CD4-positive, alpha-beta T cell treated with Interleukin-6 for 4 hours (primary cell): ENCODE measurements around the gene BHMT.

ENCODE experiments used
- DNase-seq: peaks from one replicate; pipeline ENCODE4 v3.0.0-alpha.2; 2020; ENCODE audit warnings: mixed read lengths

BHMT gene, protein sequence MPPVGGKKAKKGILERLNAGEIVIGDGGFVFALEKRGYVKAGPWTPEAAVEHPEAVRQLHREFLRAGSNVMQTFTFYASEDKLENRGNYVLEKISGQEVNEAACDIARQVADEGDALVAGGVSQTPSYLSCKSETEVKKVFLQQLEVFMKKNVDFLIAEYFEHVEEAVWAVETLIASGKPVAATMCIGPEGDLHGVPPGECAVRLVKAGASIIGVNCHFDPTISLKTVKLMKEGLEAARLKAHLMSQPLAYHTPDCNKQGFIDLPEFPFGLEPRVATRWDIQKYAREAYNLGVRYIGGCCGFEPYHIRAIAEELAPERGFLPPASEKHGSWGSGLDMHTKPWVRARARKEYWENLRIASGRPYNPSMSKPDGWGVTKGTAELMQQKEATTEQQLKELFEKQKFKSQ

DNA sequence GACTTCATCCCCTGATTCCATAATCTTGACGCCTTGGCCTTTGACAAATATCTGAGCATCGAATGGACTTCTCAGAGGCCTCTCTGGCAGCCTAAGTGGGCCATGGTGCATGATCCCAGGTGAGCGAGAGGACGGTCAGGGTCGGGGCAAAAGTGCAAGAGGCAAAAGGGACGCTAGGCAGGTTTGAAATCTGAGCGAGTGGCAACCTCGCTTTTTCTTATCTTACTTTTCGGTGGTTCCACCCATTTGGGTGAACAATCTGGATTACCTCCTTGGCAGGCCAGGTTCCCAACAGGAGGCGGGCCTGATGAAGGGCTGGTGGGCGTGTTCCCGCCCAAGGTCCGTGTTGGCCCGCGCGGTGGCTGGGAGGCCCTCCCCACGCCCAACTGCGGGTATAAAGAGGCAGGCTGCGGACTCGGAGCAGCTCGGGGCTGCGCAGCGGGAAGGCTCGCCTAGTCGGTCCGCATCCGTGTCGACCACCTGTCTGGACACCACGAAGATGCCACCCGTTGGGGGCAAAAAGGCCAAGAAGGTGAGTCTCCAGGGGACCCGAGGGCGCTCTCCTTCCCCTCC is at the start of gene BHMT:
TSS of gene BHMT (plus strand) at position 423 of the 573 bp plus-strand sequence. CDS start at position 500, 77 bp downstream.
- DNase-seq = no peak

DNA sequence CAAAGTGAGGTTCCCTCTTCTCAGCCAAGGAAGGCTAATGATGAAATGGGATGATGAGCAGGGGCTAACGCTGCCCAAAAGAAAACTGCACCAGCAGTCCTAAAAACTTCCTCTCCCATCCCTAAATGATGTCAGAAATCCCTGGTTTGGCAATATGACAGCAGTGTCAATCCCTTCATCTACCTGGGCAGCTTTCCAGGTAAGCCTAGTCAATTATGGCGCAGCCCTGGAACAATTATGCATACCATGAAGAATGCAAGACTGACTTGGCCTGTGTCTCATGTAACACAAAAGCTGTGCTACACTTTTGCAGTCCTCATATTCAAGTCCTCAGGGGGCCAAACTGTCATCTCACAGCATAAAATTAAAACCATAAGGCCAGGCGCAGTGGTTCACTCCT is 49.2 kb upstream of the BHMT start:
- DNase-seq = no peak

DNA sequence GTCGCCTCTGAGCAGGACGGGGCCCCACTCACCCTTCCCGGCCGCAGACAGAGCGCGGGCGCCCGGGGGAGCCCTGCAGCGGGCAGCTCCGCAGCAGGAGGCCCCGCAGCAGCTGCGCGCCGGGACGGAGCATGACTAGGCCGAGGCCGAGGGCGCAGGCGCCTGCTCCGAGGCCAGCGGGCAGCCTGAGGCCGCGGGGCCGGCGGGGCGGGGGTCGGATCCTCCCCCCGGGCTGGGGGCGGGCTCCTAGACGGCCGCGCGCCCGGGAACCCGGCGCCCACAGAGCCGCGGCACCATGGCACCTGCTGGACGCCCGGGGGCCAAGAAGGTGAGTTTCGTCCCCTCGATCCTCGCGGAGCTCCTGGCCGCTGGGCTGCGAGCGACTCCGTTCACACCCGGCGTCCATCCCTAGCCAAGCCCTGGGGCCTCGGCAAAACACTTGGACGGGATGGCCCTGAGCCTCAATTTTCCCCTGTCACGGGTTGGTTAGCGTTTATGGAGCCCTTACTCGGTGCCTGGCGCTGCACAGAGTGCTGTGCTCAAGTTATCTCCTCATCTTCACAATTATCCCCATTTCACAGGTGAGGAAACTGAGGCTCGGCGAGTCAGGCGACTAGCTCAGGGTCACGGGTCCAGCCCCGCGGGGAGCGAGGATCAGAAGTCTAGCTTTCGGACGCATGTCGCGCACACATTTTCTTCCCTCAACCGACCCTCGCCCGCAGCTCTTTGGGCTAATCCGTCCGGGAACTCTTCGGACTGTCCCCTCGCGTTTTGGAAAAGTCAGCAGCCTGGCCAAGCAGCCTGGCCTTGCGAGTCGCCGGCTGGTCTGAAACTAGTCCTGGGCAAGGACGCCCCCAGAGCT is 41.9 kb upstream of the BHMT start, which contains the start of the genes BHMT2 and DMGDH:
TSS of gene BHMT2 (plus strand) at position 280 of the 862 bp plus-strand sequence. CDS start at position 296, 16 bp downstream.
TSS of gene DMGDH (minus strand) at position 187 of the 862 bp plus-strand sequence. CDS start at position 133, 54 bp downstream.
- no peak for DNase-seq

DNA sequence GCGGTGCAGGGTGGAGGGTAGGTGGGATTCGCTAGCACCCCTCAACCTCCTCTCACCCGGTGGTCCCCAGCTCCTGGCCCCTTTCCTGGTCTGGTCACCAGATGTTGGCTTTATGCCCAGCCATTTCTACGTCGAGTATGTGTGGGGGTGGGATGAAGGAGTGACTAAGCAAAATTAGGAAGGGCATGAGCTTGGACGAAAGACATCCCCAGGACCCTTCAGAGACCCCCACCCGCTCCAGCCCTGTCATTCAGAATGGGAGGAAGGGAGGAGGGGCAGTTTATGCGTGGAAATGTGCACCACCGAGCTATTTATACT is 41.3 kb upstream of the BHMT start:
- DNase-seq = no peak

DNA sequence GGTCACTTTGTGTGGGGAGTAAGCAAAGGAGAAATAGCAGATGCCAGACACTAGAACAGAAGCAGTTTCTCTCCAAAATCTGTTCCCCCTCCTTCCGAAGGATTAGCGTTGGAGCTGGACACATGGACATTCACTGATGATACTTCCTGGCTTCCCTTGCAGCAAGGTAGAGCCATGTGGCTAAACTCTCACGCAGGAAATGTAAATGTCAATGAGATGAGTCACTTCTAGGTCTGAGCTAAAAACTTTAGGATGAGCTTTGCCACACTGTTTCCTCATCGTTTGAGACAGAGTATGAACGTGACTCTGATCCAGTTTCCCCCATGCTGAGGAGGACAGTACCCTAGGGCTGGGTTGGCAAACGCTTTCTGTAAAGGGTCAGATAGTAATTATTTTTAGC is 37.0 kb upstream of the BHMT start:
- no peak for DNase-seq

DNA sequence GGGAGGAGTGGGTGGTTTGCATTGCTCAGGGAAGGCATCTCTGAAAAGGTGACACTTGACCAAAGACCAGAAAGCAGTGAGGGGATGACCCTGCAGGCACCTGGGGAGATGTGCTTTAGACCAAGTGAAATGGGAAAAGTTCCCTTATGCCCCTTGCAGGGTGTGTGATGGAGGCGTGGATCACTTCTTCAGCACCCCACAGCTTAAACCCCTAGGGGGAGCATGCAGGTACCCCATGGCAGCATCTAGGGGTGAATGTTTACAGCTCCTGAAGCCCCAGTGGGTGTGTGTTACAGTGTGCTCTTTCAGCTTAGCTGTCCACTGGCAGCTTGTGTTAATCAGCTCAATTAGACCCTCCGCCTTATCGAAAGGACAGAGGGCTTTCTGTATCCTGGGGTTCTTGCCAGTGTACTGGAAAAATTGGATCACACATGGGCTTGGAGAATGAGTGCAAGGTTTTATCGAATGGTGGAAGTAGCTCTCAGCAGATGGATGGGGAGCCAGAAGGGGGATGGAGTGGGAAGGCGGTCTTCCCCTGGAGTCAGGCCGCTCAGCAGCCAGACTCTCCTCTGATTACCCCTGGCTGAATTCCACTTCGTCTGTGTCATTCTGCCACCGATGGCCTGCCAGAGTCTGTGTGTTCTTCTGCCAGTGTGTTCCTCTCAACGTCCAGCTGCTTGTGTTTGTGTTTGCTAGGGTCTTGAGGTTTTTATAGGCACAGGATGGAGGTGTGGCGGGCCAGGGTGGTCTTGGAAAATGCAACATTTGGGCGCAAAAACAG is 35.8 kb upstream of the BHMT start:
- no peak for DNase-seq

DNA sequence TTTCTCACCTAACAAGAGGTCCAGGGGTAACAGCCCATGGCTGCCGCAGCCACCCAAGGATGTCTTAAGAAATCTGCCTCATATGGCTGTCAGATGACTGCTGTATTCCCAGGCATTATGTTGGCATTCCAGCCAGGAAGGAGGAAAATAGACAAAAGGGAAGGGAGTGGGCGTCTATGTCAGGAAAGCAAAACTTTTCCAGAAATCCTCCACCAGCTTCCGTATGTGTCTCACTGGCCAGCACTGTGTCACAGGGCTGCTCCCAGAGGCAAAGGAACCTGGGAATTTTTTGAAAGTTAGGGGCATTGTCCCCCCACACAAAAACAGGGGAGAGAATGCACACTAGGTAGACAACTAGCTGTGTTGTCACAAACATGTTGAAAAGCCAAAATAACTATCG is 34.8 kb upstream of the BHMT start:
- DNase-seq = no peak

DNA sequence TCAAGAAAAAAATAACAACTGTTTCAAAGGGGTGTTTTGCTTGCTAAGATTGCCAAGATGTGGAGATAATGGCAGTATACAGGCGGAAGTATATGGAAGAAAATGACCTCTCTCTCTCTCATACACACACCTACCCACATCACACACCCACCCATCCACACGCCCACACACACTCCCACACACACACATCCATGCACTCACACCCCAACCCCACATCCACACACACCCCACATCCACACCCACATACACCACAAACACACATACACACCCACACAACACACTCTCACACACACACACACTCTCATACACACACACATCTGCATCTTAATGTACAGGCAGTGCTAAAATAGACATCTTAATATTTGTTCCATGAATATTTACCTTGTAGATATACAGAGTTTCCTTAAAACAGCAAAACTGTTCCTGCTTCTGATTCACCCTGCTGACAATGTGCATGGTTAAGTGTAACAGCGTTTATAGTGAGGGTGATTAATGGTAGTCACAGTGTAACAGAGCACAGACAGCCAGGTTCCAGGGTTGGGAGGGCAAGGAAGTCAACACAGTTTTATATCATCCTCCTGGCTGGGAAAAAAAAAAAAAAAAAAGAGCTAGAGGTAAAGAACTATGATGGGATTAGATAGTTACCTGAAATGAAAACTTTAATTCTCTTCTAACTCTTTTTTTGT is 33.8 kb upstream of the BHMT start:
- no peak for DNase-seq

DNA sequence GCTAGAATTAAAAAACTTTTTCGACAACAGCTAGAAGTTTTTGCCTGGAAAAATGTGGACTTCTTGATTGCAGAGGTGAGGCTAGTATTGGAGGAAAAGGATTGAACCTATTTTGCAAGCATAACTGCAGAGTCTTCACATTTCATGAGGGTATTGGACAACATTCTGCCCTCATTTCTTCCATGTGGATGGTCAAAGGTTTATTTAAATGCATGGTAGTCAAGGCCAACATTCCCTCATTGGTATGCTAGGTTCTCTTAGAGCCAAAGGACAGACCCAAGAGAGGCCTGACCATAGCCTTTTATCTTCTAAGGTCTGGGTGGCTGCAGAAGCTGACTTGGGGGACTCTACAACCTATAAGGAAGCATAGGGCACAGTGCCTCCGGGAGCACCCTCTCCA is 30.8 kb upstream of the BHMT start:
- DNase-seq = no peak

DNA sequence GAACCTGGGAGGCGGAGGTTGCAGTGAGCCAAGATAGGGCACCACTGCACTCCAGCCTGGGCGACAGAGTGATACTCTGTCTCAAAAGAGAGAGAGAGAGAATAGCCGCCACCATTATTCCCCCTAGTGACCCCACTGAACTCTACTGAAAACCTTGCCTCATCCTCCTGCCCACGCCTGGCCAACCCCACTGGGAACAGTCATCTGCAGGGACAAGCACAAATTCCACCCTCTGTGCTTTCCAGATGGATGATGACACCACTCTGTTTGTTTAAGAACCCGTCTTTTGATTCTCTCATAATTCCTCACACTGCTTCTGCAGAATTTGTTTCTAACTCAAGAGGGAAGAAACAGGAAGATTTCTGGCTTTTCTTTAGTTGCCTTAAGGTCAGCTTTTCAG is 29.8 kb upstream of the BHMT start:
- DNase-seq = no peak

DNA sequence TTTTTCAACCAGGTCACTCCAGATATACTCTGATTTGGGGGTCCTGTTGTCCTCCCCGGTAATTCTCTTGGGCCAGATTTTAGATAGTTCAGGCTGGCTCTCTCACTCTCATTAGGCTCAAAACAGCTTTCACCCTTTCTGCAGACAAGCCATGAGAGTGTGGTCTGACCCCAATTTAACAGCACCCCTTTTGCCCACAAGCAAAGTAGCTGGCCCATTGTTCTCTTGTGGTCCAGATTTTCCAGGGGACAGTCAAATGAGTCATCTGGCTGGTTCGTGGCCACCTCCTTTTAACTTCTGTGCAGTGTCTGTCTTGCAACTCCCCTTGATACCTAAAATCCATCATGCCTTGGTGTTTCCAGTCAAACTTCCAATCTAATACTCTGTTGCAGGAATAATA is 25.5 kb upstream of the BHMT start:
- no peak for DNase-seq

DNA sequence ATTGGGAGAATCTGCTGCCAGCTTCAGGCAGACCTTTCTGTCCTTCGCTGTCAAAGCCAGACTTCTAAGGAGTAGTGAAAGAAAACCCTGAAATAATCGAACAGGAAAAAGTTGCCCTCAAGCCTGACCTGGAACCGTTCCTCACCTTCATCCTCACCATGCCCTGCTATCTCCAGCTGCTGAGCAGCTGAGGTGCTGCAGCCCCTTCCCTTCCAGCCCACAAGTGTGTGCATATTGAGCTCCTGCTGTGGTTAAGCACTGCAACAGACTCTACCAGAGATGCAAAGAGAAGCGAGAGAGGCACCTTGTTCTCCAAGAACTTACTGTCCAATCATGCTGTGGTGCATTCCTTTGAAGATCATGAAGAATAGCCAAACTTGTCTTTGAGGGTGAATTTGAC is 23.1 kb upstream of the BHMT start:
- DNase-seq = no peak

DNA sequence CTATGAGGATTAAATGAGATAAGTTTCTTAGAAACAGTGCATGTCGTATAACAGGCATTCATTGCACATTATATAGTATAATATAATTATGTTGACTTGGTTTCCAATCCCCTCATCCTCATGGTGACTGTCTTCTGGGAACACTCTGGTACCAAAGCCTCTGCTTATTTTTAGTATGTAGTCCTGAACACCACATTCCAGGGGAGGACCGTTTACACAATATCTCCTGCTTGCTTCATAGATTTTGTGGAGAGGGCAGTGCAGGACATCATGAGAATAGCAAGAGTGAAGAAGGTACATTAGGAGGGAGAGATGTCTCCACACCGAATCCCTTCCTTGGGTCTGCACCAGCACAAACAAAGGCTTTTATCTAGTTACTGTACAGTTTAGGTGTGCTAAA is 20.5 kb upstream of the BHMT start:
- DNase-seq = no peak

DNA sequence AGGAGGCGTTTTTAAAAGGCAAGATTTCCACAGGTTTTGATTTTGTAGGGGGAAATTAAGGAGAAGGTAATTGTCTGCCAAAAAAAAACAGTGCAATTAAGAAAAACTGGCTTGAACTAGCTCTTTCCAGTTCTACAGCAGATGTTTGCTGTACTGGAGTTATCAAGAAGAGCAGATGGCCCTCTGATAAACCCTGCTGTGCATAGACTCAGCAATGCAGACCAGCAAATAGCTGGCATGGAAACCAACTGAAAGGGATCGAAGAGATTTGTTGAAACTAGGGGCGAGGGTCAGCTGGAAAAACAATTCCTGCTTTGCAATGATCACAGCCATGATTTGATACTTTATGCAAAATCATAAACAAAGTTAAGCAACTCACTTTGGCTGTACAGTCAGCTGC is 17.8 kb upstream of the BHMT start:
- DNase-seq = no peak

DNA sequence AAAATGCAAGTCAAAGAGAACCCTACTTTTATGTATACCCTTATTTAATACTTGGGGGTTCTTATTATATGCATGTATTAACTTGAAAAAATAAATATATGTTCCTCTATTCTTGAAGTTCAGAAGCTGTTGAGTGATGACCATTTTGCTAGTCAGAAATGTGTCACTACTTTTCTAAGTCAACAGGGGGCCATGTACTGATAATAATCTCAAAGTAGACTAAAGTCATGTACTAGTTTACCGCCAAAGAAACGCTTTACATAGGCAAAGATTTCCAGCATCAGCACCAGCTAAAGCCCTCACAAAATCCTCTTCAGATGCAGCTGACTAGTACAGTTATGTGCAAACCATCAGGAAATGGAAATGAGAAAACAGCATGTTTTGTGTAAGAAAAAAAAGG is 5.7 kb upstream of the BHMT start:
- no peak for DNase-seq

DNA sequence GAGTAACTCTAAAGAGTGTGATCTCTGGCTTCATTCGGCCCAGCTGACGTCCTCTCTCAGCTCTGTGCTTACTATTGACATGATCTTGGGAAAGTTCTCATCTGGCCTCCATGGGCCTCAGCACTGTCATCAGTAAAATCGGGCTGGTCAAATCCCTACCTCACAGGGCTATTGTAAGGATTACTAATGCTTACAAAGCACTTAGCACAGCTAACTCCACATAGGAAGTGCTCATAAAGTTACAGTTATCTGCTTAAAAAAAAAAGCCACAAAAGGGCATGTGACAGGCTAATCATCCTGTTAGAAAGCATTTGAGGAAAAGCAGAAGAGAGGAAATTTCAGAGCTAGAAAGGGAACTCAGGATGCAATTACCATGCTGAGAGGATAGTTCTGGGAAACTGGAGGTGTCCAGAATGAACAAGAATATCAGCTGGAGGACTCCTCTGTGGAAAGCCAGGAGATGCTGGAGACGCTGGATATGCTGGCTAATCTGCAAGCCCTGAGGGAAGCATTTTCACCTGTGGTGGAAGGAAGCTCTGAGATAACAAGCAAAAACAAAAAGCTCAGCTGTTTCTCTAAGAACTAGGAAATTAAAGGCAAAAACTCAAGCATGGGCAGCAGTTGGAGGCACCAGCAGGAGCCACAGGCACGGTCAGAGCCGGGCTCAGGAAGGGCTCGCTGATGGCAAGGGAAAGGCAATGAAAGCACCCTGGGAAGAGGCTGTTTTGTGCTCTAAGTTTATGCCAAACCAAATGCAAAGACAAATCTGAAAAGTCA is 4.4 kb upstream of the BHMT start:
- DNase-seq = no peak

DNA sequence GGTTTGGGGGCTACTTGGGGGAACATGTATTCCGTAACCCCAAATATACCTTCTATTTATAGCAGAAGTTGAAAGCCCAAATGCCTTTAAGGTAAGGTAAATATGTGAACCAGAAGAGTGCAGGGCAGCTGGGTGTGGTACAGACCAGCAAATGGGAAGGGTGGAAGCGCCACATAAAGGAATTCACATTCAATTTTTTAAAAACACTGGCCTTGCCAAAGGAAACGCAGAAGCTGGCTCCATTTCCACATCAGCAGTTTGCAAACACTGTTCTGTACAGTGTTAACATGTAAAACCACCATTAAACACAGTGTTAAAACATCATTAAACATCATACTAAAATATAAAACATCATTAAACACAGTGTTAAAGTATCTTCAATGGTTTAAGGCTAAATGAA is 3.5 kb upstream of the BHMT start:
- no peak for DNase-seq

DNA sequence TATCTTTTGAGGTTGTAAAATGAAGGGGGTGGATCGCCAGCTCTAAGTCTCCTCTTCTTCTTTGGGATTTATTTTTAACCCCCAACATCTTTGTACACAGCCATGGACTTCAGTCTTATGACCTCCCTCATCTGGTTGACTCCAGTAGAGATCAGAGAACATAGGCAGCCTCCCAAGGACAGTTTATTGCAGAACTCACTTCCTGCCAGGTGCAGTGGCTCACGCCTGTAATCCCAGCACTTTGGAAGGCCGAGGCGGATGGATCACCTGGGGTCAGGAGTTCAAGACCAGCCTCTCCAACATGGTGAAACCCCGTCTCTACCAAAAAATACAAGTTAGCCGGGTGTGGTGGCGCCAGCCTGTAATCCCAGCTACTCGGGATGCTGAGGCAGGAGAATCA is 2.8 kb upstream of the BHMT start:
- no peak for DNase-seq

DNA sequence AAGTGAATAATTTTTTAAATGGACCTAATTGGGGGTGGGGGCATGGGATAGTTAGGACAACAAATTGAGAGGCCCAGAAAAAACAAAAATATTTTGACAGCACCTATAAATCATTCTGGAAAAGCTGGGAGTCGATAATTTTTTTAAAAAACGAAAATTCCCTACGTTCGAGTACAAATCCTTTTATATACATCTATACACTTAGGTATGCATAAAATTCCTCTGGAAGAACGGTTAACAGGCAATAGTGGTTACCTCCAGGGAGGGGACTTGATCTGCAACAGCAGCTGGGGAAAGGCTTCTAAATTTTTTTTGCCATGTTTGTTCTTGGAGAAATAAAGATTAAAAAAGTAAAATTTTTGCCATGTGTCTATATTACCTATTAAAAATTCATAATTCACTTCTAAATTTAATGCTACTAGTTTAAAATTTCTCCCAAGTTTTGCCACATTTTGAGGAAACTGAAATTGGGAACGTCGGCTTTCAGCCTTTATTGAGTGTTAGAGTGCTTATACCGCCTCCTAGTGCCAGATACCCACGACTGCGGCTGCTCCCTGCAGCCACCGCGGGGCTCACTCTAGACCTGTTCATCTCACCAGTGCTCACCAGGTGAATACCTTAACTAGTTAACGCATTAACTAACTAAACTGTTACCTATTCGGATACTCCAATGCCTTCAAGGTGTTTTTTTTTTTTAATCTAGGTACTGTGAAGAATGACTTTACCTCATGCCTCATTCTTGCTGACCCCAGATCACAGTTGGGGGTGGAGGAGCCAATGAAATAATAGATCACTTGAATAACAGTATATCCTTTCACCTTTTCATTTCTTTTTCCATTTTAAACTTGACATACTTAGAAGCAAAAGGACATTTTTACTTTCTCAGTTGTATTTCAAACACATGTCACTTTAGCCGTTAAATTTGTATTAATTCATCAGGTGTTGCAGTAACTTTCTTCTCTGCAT is 1.8 kb upstream of the BHMT start:
- DNase-seq = peak; percentile 40
